Ovary (tissue), 9 donors: ENCODE results near the gene CST8. TPM values are rescaled to one million over a fixed set of nuclear protein-coding genes. Genes with fewer than 3 reads are reported as not detected.

Experiments used
- DNase-seq, 5 donors: peaks; one replicate each; pipeline ENCODE4 v3.0.0-alpha.2; 2019 to 2020
- H3K27ac ChIP-seq, 2 donors: fragments of 200-600 bp; one replicate each; pipeline versions ENCODE4 v1.5.1 to v1.8.0; 2019 to 2022
- H3K27me3 ChIP-seq: fragments of 200-600 bp; one replicate; pipeline ENCODE4 v1.8.0; 2022
- H3K36me3 ChIP-seq: fragments of 200-600 bp; sonication (generic); one replicate; pipeline ENCODE4 v1.5.1; 2019
- H3K4me1 ChIP-seq: one replicate; pipeline ENCODE4 v1.8.1; 2013; ENCODE audit warnings: mild to moderate bottlenecking, moderate library complexity; ENCODE audit not compliant: insufficient read depth
- H3K4me3 ChIP-seq: fragments of 200-600 bp; sonication (generic); one replicate; pipeline ENCODE4 v1.5.1; 2017
- H3K9me3 ChIP-seq, 2 donors: fragments of 200-600 bp in 1 of 2; sonication (generic) in 1 of 2; one replicate each; pipeline versions ENCODE4 v1.5.1 to v1.8.1; 2013 to 2019; ENCODE audit warnings: mild to moderate bottlenecking in 1 of 2, moderate library complexity in 1 of 2
- EP300 ChIP-seq: sonication (generic); formaldehyde crosslinking; IDR thresholded peaks from one replicate; pipeline ENCODE4 v1.6.1; 2017; ENCODE audit warnings: antibody characterized with exemption
- POLR2A ChIP-seq: fragments of 450-650 bp; IDR thresholded peaks from one replicate; pipeline ENCODE4 v1.6.1; 2017; ENCODE audit warnings: antibody characterized with exemption, mild to moderate bottlenecking, moderate library complexity
- WGBS, 3 donors: extraction: QIAGEN DNeasy Blood & Tissue Kit in 1 of 3; methylation state at CpG; one replicate each; pipeline versions ENCODE4 v1.1.5 to v1.1.7; 2013 to 2017; 5-methylcytosine and 5-hydroxymethylcytosine counted together
- intact Hi-C, 4 donors: fragments of 100-400 bp; cut with DNase I; formaldehyde crosslinking; loops; one replicate each; pipeline versions ENCODE4 v1.11.0 to v1.15.1; 2022 to 2023
- polyA plus RNA-seq, 2 donors: library from polyadenylated mRNA; stranded (reverse); fragments of 200-250 nt in 1 of 2; fragments of 350-450 nt in 1 of 2; fragmentation: Illumina TruSeq in 1 of 2; extraction: RNeasy Lipid Tissue Mini Kit (QIAGEN cat#74804) in 1 of 2; gene quantifications; one replicate each; pipeline ENCODE4 v1.2.3, GENCODE V29; 2013 to 2014
- total RNA-seq, 7 donors: library from RNA; depleted of rRNA in 2 of 7; stranded (reverse); fragments of >200 nt in 2 of 7; fragmentation: NEBNext Ultra II Directional in 3 of 7; extraction: Animal tissue kit (Norgen Biotek cat#: 25700) in 3 of 7; gene quantifications; one replicate each; pipeline versions ENCODE4 v1.1.0 to v1.2.4, GENCODE V29; 2016 to 2023
- TF ChIP-seq, protein P1 (sequence below), 3 donors: fragments of 450-650 bp in 2 of 3; fragments of 200-600 bp in 1 of 3; IDR thresholded peaks; one replicate each; pipeline versions ENCODE4 v1.5.1 to v1.8.0; 2016 to 2022; ENCODE audit warnings: antibody characterized with exemption in 3 of 3, mild to moderate bottlenecking in 1 of 3
- donor health status: DM: no; HTN: no; CAD: no; lungs with moderate emphysema.
- donor health status: DM: no; HTN: no; CAD: no.
- donor health status: Bipolar disorder and iron deficiency.
- donor health status: DM: yes; HTN: yes; CAD: no.
- donor health status: DM: no; HTN: no; CAD: no.
- donor health status: DM: yes; HTN: yes; CAD: no.

Gene CST8
- total and polyA plus RNA-seq, 9 donors, result not detected

DNA sequence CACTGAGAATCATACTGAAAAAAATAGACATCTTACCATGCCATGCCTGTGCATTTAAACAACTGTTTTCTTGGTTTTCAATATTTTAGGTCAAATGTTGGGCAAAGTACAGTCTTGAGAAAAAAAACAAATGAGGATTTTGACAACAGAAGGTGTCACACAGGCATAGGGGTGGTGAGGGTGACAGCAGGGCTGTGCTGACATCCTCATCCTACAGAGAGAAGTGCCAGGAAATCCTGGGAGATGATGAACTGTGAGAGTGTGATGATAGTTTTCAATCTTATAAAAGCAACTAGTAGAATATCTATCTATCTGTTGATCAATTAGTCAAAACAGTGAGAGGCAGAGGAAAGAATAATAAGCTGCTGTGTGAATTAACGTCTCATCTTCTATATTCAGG is 23.9 kb downstream of the CST8 start:
- H3K36me3 ChIP-seq, result no peaks in the 10 kb centered on the region
- WGBS, 3 donors, result 30 to 39% (median 36%) methylated on average over 1 of the region's 1 CpG
- no peak overlapping the region for H3K27ac ChIP-seq
- H3K4me3 ChIP-seq, result no peak overlapping the region
- no peaks in the 10 kb centered on the region for H3K4me1 ChIP-seq
- no peak for DNase-seq
- TF ChIP-seq, protein P1, sequence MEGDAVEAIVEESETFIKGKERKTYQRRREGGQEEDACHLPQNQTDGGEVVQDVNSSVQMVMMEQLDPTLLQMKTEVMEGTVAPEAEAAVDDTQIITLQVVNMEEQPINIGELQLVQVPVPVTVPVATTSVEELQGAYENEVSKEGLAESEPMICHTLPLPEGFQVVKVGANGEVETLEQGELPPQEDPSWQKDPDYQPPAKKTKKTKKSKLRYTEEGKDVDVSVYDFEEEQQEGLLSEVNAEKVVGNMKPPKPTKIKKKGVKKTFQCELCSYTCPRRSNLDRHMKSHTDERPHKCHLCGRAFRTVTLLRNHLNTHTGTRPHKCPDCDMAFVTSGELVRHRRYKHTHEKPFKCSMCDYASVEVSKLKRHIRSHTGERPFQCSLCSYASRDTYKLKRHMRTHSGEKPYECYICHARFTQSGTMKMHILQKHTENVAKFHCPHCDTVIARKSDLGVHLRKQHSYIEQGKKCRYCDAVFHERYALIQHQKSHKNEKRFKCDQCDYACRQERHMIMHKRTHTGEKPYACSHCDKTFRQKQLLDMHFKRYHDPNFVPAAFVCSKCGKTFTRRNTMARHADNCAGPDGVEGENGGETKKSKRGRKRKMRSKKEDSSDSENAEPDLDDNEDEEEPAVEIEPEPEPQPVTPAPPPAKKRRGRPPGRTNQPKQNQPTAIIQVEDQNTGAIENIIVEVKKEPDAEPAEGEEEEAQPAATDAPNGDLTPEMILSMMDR (IDR thresholded peaks at IDR 0.05), result no peak
- no peak for TF ChIP-seq EP300
- no peak for TF ChIP-seq POLR2A
- no peaks in the 10 kb centered on the region for H3K9me3 ChIP-seq
- intact Hi-C loops, result no loop called here
- H3K27me3 ChIP-seq, result no peaks in the 10 kb centered on the region

GRCh38 chr20:23515250-23515939 is 24.5 kb downstream of the CST8 start:
- no peaks in the 10 kb centered on the region for H3K9me3 ChIP-seq
- TF ChIP-seq POLR2A (no peak), EP300 (no peak)
- TF ChIP-seq, protein P1 (IDR thresholded peaks at IDR 0.05), result no peak
- no peaks in the 10 kb centered on the region for H3K4me1 ChIP-seq
- DNase-seq, result no peak
- no peaks in the 10 kb centered on the region for H3K27me3 ChIP-seq
- H3K4me3 ChIP-seq, result no peak overlapping the region
- intact Hi-C loops, result no loop called here
- 42 to 59% (median 45%) methylated on average over 5 of the region's 5 CpGs for WGBS, 3 donors
- no peak overlapping the region for H3K27ac ChIP-seq
- H3K36me3 ChIP-seq, result no peaks in the 10 kb centered on the region

GRCh38 chr20:23517719-23518118 is 26.8 kb downstream of the CST8 start:
- intact Hi-C loops, result no loop called here
- DNase-seq, result no peak
- Histone ChIP-seq H3K36me3 (no peaks in the 10 kb centered on the region), H3K9me3 (no peaks in the 10 kb centered on the region), H3K4me1 (no peaks in the 10 kb centered on the region), H3K4me3 (no peak overlapping the region), H3K27me3 (no peaks in the 10 kb centered on the region), H3K27ac (no peak overlapping the region)
- TF ChIP-seq, protein P1 (IDR thresholded peaks at IDR 0.05), result no peak
- no peak for TF ChIP-seq EP300
- no peak for TF ChIP-seq POLR2A
- 70 to 78% (median 75%) methylated on average over 4 of the region's 4 CpGs for WGBS, 3 donors

GRCh38 chr20:23519556-23519955 is 28.6 kb downstream of the CST8 start:
- Histone ChIP-seq H3K27ac (no peak overlapping the region), H3K27me3 (no peaks in the 10 kb centered on the region), H3K36me3 (no peaks in the 10 kb centered on the region), H3K4me3 (no peak overlapping the region), H3K4me1 (no peaks in the 10 kb centered on the region), H3K9me3 (no peaks in the 10 kb centered on the region)
- TF ChIP-seq, protein P1 (IDR thresholded peaks at IDR 0.05), result no peak
- TF ChIP-seq POLR2A (no peak), EP300 (no peak)
- WGBS, 3 donors, result 70 to 76% (median 74%) methylated on average over 6 of the region's 6 CpGs
- DNase-seq, result no peak
- intact Hi-C loops, result no loop called here
